HG02798 (cell line): ENCODE results near the gene PLEKHA3.
A peak's percentile ranks its signal among the peaks of the same experiment; 100 is the strongest.

Source experiments
- ATAC-seq: cut with Tn5 transposase; IDR thresholded peaks from one replicate; pipeline ENCODE4 v1.9.1; 2021; ENCODE audit warnings: mild to moderate bottlenecking; ENCODE audit not compliant: unreplicated experiment, poor library complexity

Gene PLEKHA3

GRCh38 chr2:178478439-178479274 lies 1.6 kb upstream of the PLEKHA3 start, which contains the start of gene FKBP7:
FKBP7 (minus strand) TSS chr2:178478600; CDS start chr2:178478499, 101 bp downstream.
- ATAC-seq: peak; percentile 63

- no peak for ATAC-seq
Measured at GRCh38 chr2:178479275-178479616, 1.0 kb upstream of the PLEKHA3 start.

- no peak for ATAC-seq
Measured at GRCh38 chr2:178479758-178480226, 465 bp upstream of the PLEKHA3 start.

DNA sequence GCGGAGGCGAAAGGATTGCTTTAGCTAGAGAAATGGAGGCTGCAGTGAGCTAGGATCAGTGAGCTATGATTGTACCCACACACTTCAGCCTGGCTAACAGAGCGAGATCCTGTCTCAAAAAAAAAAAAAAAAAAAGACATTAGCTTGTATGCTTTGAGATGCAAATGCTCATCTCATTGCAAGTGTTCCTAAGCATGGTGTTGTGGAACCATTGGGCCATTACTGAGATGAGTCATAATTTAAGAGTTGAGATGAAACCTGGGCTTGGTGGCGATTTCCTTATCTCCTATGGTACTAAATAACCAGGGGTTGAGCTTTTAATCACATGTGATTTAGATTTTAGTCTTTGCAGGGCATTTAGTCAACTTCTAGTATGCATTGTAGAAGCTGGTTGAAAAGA lies 2.2 kb downstream of the PLEKHA3 start:
- peak; percentile 15 for ATAC-seq

DNA sequence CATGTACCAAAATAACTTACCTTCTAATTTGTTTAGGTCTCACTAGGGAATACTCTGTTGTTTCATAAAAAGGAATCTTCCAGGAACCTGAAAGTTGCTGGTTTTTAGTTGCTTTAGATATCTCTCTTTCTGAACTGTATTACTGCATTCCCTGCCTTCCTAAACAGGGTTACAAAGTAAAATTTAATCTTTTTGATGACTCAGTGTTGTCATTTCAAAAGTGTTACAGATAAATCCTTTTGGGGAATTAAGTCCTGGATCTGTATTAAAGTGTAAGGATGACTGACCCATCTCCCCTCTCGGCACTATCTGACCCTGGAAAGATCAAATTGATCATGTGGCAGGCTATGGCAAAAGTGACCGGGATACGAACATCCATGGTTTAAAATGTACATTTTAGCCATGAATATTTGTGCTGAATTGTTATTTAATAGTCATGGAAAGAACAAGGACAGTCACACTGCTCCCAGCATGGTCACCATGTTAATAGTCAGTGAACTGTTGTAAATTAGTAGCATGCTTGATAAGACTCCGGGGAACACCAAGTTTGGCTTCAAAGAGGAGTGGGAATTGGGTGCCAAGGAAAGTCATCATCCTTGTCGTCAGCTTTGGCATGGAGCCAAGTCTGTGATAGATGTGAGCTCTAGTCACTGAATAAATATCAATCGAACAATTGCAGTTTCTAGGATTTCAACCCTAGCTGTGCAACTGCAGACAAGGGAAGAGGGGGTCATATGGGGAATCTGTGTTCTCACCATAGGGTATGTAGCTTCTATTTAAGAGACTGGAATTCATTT lies 4.2 kb downstream of the PLEKHA3 start:
- ATAC-seq: no peak

GRCh38 chr2:178485356-178485755 lies 5.1 kb downstream of the PLEKHA3 start:
- no peak for ATAC-seq

DNA sequence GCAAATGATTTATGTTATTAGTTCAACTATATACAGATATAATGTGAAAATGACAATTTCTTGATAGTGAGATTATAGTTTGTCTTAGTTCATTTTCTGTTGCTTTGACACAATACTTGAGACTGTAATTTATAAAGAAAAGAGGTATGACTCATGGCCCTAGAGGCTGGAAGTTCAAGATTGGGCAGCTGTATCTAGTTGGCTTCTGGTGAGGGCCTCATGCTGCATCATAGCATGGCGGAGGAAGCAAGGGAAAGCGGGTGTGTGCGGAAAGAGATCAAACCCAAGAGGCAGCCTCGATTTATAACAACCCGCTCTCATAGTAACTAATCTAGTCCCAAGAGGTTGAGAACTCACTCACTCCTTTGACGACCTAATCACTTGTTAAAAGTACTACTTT lies 11.4 kb downstream of the PLEKHA3 start:
- no peak for ATAC-seq

DNA sequence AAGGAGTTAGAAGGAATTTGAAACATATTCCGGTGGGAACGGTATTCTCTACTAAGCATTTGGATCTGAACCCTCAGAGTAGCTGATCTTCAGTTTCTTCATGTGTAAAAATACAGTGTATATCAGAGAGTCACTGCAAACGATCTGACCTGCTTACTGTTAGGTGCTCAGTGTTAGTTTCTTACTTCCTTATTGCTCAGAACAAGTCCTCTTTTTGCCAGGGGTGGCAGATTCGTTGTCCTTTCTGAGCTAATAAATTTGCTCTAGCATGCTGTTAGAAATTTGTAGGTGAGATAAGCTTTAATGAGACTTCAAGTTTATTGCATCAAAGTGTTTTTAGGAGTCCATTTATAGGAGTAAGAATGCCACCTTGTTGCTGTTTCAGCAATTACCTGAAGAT lies 15.8 kb downstream of the PLEKHA3 start:
- ATAC-seq: no peak

GRCh38 chr2:178498137-178498536 lies 17.9 kb downstream of the PLEKHA3 start:
- peak; percentile 62 for ATAC-seq

- no peak for ATAC-seq
Measured at GRCh38 chr2:178499640-178500039, 19.4 kb downstream of the PLEKHA3 start.

DNA sequence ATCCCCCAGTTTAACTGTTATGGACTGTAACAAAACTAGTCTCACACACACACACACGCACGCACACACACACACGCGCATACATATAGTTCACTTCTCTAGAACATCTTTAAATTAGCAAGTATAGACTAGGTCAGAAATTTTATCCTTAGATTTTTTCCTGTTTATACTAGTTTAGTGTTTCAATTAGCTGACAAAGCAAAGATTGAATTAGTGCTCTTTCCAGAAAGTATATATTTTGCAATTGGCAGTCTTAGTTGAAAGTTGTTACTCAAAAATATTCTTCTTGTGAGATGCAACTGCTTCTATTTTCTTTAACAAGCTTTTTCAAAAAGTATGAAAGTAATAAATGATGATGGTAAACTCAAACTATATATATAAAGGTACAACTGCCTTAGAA lies 22.5 kb downstream of the PLEKHA3 start:
- ATAC-seq: no peak

DNA sequence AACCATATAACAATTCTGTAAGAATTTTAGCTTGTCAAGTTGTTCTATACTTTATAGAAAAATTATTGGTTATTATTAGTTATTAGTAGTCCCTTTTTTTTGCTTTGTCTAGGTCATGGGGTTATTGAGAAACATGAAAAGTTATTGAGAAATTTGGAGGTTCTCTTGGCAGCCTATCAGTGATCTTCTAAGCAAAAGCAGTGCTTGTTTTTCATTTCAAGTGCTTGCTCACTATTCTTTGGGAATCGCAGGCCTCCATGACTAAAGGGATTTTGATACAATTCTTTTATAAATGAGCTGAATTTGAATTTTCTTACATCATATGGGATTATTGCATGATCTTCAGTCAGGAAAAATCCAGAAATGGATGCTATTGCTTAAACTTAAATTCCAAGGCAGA lies 25.8 kb downstream of the PLEKHA3 start:
- ATAC-seq: no peak

DNA sequence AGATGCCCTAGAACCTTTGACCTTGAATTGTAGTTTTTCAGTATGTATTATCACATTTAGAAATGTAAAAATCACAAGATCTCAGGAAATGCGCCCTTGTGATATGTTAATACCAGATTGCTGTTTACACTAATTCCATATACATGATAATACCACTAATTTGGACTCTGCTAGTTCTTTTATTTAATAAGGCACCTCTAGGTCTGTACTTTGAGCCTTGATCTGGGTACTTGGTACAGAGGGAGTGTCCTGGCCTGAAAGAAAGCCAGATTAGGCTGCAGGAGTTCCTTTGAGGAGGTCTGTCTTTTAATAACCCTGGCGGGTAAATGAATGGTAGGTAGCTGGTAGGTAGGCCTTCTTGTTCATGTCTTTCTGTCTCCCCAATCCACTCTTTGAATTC lies 26.3 kb downstream of the PLEKHA3 start:
- no peak for ATAC-seq

GRCh38 chr2:178506949-178507348 lies 26.7 kb downstream of the PLEKHA3 start:
- ATAC-seq: no peak

- no peak for ATAC-seq
Measured at GRCh38 chr2:178508646-178509045, 28.4 kb downstream of the PLEKHA3 start.

GRCh38 chr2:178510384-178510783 lies 30.1 kb downstream of the PLEKHA3 start:
- ATAC-seq: no peak

- ATAC-seq: no peak
Measured at GRCh38 chr2:178512484-178512883, 32.2 kb downstream of the PLEKHA3 start.

DNA sequence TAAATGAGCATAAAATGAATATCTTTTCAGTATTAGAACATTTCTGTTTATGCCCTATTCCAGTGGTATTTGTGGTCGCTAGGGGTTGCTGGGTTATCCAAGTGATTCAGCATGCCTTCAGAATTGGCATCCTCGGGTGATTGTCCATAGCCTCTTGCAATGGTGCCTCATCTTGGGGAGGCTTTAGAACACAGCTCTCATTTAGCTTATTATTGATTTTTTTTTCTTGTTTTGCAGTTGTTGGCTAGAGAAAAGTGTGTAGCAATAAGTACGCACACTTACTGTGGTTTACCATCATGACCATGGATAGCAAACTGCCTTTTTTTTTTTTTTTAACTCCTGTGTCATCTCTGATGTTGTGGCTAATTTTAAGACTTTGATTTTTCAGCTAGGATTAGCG lies 33.6 kb downstream of the PLEKHA3 start:
- no peak for ATAC-seq

DNA sequence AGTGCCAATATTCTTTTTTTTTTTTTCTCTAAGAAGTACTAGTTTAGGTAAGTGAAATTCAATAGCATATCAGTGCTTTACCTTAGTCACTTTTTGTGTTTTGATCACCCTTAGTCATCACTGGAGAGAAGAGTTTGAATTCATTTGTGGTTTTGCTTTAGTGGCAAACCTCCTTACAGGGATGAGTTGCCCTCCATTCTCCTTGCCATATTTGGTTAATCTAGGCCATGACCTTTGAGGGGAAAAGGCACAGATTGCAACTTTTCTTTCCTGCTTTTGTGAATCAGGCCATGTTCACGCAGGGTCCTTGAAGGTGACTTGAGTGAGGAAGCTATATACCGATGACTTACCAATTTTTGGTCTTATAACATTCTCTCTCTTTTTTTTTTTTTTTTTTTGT lies 34.4 kb downstream of the PLEKHA3 start:
- ATAC-seq: peak; percentile 64

DNA sequence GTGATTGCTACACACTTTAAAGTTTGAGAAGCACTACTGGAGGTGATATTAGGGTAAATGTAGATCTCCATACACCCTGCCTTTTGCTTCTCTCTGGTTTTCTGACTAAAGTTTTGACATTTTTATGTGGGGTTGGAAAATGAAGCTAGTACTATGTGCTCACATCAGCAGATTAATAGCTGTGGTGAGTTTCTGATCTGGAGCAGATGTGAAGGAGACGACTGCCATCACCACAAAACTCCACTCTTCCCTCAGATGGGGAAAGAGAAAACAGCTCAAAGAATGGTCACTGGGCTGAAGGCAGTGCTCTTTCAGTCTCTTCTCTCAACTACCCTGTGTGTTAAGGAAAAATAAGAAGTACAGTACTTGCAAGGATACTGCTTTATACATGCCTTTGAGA lies 37.2 kb downstream of the PLEKHA3 start:
- no peak for ATAC-seq
